ENCODE data around the gene CEP104.

The CEP104 gene

GRCh38 chr1:3856923-3857790 is at the start of gene CEP104, which contains the start of gene DFFB:
CEP104 (minus strand) TSS chr1:3857211; CDS start chr1:3852407, 4,804 bp downstream.
DFFB (plus strand) TSS chr1:3857476; CDS start chr1:3857604, 128 bp downstream.
- TF ChIP-seq, protein P1, sequence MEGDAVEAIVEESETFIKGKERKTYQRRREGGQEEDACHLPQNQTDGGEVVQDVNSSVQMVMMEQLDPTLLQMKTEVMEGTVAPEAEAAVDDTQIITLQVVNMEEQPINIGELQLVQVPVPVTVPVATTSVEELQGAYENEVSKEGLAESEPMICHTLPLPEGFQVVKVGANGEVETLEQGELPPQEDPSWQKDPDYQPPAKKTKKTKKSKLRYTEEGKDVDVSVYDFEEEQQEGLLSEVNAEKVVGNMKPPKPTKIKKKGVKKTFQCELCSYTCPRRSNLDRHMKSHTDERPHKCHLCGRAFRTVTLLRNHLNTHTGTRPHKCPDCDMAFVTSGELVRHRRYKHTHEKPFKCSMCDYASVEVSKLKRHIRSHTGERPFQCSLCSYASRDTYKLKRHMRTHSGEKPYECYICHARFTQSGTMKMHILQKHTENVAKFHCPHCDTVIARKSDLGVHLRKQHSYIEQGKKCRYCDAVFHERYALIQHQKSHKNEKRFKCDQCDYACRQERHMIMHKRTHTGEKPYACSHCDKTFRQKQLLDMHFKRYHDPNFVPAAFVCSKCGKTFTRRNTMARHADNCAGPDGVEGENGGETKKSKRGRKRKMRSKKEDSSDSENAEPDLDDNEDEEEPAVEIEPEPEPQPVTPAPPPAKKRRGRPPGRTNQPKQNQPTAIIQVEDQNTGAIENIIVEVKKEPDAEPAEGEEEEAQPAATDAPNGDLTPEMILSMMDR (conservative IDR thresholded peaks at IDR 0.05), result peak; percentile 68
- peak within 1 kb of the TSS; percentile 93 for H3K27ac ChIP-seq

DNA sequence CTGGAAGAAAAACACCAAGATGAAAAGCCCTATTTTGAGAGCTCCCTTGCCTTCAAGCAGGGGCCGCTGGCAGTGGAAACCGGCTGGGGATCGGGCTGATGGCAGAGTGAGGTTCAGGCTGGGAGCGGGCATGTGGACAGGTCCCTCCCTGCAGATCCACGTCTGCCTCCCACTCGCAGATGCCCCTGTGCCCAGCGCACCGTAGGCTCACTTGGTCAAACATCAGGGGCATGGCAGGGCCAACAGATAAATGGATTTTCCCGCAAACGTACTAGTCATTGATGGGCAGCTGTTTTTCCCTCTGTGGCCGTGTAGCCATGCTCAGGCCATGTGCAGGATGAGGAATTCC is 49.6 kb upstream of the CEP104 start:
- TF ChIP-seq, protein P1 (conservative IDR thresholded peaks at IDR 0.05), result no peak
- H3K27ac ChIP-seq, result no peak overlapping the region

GRCh38 chr1:3905953-3906671 is 49.1 kb upstream of the CEP104 start:
- H3K27ac ChIP-seq, result no peak overlapping the region
- TF ChIP-seq, protein P1 (conservative IDR thresholded peaks at IDR 0.05), result no peak

DNA sequence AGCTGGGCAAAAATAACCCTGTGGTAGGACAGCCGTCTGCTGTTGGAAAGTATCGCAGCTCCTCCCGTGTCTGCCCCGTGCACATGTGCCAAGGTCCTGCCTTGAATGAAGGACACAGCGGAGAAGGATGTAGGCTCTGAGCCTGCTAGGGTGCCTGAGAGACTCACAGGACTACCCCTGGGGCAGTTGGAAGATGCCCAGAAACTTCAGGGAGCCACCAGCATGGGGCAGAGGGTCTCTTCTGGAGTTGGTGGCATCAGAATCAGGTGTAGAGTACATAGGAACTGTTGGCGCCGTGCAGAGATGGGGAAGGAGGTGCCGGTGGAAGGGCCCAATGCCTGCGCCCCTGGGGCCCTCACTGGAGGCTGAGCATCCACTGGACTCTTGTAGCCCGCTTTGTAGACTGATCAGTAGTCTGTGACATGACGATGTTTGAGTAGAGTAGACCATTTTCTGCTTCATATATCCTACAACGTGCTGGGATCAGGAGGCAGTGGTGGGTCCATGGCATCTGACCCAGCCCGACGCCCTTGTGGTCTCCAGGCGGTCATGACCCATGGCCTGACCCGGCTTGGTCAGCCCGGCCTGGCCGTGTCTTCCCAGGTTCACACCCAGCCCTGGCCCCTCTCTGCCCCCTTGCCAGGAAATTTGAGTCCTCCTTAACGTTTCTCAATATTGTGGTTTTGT is 48.4 kb upstream of the CEP104 start:
- TF ChIP-seq, protein P1 (conservative IDR thresholded peaks at IDR 0.05), result no peak
- H3K27ac ChIP-seq, result no peak overlapping the region

DNA sequence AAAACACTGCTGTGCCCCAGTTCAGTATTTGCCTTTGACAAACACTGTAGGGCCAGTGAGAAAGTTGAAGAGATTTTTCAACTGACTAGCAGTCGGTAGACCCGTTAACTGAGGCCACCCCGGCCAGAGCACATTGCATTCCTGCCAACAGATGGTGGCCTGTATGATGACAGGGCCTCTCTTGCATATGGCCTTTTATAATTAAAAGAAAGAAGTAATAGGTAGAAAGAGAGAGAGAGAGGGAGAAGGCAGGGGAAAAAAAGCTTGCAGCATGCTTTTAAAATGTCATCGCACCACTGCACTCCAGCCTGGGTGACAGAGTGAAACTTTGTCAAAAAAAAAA is 47.8 kb upstream of the CEP104 start:
- TF ChIP-seq, protein P1 (conservative IDR thresholded peaks at IDR 0.05), result no peak
- H3K27ac ChIP-seq, result no peak overlapping the region

GRCh38 chr1:3904006-3904842 is 47.2 kb upstream of the CEP104 start:
- TF ChIP-seq, protein P1 (conservative IDR thresholded peaks at IDR 0.05), result no peak
- no peak overlapping the region for H3K27ac ChIP-seq
